Stimulated activated CD8-positive, alpha-beta memory T cell treated with anti-CD3 and anti-CD28 coated beads, Interleukin-7, amount 100 ng/mL, for 1 hour (primary cell): ENCODE results near the gene SPTB.
"Not testable (repeated sequence)": the region's sequence is repeated elsewhere in the genome, so short reads cannot be mapped to it uniquely, and the experiment has no call there.

Experiments
- DNase-seq, 2 donors: peaks; one replicate each; pipeline ENCODE4 v3.0.0-alpha.2; 2020; ENCODE audit warnings: low read depth in 2 of 2

Gene SPTB

GRCh38 chr14:64821651-64822050 is 58.1 kb downstream of the SPTB start:
- no peak for DNase-seq

- no peak for DNase-seq
Observed at GRCh38 chr14:64818151-64818550, 61.6 kb downstream of the SPTB start.

- DNase-seq, result no peak
Observed at GRCh38 chr14:64817631-64818030, 62.1 kb downstream of the SPTB start.

DNA sequence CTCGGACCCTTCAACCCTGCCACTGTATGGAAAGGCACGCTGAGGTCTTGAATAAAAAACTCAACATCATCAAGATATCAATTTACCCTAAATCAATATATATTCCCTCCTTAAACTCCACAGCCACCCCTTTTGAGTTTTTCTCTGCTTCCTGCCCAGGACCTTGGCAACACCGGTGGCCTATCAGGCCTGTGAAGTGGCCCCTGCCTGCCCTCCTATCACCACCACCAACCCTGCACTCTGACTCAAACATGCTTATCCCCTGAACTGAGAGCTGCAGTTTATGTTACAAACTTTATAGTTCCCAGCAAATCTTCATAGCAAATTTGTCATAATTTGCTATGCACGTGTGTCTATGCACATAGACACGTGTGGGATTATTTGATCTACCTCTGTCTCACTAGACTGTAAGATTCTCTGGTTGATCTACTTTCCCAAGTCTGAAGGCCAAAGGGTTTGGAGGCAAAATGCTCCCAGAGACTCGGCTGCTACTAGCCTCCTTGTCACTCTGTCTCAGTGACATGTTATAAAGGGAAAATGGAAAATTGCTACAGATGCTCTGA is 63.4 kb downstream of the SPTB start:
- no peak for DNase-seq

GRCh38 chr14:64815257-64815656 is 64.5 kb downstream of the SPTB start:
- DNase-seq, result no peak

GRCh38 chr14:64812412-64812811 is 67.3 kb downstream of the SPTB start:
- DNase-seq, result no peak

GRCh38 chr14:64811676-64812075 is 68.0 kb downstream of the SPTB start:
- DNase-seq, result no peak

- no peak for DNase-seq
Observed at GRCh38 chr14:64808449-64808848, 71.3 kb downstream of the SPTB start.

DNA sequence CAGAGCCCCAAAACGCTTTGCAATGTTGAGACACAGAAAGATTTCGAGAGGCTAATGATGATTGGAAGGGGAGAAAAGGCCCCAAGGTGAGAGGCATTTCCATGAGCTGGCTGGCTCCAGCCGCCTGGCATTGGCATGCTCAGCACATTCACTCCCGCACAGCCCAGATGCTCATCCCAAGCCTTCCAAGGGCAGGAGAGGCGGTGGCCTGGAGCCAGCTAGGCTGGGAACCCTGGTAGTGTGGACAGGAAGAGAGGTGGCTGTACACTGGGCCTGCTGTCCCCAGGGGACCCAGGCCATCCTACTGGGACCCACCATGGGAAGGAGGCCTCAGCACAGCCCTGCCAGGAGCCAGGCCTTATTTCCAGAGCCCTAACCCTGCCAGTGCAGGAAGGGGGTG is 72.2 kb downstream of the SPTB start:
- DNase-seq, result no peak

DNA sequence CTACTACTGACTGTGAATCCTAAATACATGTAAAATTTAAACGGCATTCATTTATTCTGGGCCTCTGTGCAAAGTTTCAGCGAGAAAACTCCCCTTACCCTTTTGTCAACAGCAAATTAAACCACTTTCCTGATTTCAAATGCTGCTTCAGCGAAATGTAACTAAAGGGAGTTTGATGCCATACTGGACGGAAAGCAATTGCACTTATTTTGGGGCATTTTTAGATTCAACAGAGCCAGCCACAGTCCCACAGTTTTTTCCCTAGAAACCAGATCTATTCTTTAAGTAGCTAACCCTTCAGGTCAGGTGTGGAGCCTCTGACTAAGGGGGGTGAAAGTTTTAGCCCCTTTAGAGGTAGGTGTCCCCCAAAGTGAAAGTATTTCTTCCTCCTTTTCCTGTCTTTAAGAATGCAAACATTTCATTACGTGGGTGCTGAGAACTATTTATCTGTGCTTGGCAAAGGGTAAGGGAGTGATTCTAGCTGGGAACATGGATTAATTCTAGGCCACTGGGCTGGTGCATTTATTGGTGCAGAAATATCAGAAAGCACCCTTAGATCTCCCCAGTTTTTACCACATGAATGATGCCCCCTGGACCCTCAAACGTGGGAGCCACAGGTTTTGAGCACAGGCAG is 72.7 kb downstream of the SPTB start:
- DNase-seq, result no peak

DNA sequence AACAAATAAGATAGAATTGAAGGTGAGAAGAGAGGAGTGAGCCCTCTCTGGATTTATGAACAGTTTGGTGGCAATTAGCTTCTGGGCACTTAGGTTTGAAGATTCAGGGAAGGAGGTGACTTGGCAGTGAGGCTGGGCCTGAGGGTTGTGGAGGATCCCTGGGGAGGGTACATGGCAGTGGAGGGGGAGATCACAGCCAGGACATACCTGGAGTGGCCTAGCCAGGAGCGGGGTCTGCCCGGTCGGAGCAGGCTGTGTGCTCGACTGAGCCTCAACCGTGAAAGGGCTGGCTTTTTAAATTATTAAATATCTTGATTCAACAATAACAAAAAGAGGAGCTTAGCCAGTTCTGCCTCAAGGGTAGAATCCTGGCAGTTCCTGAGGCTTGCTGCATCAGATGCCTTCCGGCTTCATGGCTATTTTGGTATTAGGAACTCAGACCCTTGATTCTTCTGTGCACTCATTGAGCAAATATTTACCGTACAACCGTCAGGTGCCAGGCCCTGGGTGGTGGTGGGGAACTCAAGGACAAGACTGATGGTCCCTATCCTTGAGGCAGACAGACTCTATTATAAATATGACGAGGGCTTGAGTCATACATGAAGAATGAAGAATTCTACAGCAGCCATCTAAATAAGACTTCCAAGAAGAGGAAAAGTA is 73.4 kb downstream of the SPTB start:
- DNase-seq, result no peak

- DNase-seq, result not testable (repeated sequence)
Observed at GRCh38 chr14:64805646-64806045, 74.1 kb downstream of the SPTB start.

DNA sequence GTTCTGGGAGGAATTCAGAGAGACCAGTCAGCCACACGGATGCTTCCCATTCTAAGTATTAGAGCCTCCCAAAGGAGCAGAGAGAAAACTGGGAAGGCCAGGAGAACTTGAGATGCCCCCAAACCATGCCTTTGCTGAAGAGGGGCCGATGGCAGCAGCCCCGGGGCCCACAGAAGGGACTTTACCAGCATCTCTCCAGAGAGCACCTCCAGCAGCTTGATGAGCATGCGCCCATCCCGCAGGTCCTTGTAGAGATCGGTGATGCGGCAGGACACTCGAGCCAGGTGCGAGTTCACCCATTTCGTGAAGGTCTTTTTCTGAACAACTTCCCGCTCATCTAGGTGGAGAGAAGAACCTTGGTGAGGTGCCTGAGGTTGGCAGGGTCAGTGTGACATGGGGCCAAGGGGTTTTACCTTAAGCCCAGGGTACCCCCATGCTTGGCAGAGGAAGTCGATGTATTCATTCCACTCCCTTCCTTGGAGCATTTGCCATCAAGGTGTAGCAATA is 74.9 kb downstream of the SPTB start:
- no peak for DNase-seq

DNA sequence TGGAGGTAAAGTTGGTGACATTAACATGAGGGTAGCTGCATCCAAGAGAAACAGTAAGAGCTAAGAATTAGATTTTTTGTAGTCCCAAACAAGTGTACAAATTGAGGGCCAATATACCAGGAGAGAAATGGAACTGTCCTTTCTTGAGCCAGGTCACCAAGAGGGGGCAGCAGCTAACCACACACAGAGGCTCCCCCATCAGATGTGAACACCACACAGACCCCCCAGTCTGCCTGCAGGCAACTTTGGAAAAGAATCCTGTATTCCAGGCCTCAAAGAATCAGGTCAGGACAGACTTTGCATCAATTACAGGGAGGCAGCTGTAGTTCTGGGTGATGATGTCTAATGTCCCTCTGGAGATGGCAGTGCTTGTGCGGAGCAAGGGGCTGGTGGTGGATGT is 77.9 kb downstream of the SPTB start:
- DNase-seq, result no peak

GRCh38 chr14:64801046-64801445 is 78.7 kb downstream of the SPTB start:
- DNase-seq, result no peak

GRCh38 chr14:64800000-64800399 is 79.7 kb downstream of the SPTB start:
- no peak for DNase-seq

GRCh38 chr14:64799555-64799954 is 80.2 kb downstream of the SPTB start:
- DNase-seq, result no peak

GRCh38 chr14:64796369-64796768 is 83.3 kb downstream of the SPTB start:
- no peak for DNase-seq

- no peak for DNase-seq
Observed at GRCh38 chr14:64795921-64796320, 83.8 kb downstream of the SPTB start.

GRCh38 chr14:64795211-64795610 is 84.5 kb downstream of the SPTB start:
- DNase-seq, result no peak

DNA sequence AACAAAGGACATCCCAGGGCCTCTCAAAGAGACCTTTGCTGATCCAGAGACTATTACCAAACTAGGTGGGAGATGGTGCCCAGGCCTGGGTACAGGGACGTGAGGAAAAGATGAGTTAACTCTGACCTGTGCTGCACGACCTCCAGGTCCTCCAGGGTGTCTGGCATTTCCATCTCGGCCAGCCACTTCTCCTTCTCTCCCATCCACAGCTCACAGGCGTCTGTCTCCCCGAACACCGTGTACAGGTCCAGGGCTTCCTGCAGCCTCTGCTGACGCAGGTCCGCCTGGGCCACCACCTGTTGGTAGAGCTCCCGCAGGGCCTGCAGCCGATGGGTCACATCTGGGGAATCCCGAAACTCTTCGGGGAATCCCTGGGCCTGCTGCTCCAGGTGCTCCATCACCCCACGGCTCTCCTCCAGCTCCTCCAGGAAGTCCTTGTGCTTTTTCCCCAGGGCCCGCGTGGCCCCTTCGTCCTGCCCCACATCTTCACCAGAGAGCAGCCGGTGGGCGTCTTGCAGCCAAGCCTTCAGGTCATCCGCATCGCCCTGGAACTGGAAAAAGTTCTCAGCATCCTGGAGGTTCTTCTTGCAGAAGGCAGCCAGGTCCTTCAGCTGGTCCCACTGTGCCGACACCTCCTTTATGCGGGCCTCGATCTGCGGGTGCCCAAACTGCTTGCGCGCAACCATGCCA is 86.7 kb downstream of the SPTB start:
- DNase-seq, result no peak

DNA sequence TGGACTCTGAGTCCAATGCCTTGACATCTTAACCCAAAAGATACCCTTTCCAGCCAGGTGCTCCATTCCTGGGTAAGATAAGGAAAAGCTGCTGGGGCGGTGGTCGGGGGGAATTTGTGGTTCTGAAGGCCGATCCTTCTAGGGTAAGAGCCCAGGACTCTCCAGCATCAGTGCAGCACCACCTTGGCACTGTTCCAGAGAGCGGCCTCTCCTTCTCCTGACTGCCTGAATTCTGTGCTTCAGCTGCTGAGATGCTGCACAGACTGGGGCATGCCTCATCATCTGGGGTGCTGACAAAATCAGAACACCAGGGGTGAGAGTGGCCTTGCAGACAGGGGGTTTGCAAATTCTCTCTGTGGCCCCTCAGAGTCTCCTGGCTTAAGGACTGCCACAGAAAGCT is 87.5 kb downstream of the SPTB start:
- DNase-seq, result no peak

DNA sequence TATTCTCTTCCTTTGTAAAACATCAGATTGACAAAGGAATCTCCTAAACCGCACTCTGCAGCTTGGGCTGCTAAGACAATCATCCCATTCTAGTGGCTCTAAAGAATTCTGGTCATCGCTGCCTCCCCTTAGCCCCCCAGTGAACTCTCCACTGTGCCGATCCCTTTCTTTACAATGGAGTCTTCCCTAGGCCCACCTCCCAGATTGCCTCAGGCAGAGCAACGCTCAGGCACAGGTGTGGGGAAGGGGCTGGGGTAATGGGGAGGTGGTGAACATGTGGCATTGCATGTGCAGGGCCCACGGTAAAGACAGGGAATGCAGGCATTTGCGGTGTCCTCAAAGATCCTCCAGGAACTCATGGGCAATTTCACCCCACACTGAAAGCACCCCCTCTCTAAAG is 89.2 kb downstream of the SPTB start:
- no peak for DNase-seq
